GM10266 (cell line): Measurements from ENCODE around the gene PVRIG.
"Not testable (repeated sequence)": the region's sequence is repeated elsewhere in the genome, so short reads cannot be mapped to it uniquely, and the experiment has no call there.

Experiments used
- DNase-seq: peaks from one replicate; pipeline ENCODE4 v3.0.0; 2012; ENCODE audit errors: extremely low spot score
- TF ChIP-seq, protein P1 (sequence below): IDR thresholded peaks from 2 replicates; pipeline ENCODE4 v1.5.1; 2012; ENCODE audit warnings: mild to moderate bottlenecking, low read depth; ENCODE audit not compliant: control insufficient read depth, insufficient read depth; ENCODE audit errors: missing control alignments

PVRIG gene

DNA sequence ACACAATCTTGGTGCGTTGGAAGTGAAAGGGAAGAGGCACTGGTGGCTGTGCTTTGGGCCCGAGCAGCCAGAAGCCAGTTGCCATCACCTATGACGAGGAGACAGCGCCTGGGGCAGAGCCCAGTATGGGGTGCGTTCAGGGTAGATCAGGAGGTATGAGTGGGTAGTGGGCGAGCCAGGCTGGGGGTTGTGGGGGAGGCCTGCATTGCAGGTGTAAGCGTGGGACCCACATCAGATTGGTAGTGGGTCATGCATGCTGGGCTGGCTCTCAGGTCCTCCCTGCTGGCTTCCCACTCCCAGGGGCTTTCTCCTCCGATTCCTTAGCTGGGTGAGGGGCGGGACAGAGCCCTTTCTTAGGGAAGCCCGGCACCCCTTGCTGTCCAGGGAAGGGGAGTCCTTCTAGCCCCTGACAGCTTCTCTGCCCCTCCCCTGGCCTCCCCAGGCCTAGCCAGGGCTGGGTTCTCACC, 445 bp upstream of the PVRIG start:
- TF ChIP-seq, protein P1, sequence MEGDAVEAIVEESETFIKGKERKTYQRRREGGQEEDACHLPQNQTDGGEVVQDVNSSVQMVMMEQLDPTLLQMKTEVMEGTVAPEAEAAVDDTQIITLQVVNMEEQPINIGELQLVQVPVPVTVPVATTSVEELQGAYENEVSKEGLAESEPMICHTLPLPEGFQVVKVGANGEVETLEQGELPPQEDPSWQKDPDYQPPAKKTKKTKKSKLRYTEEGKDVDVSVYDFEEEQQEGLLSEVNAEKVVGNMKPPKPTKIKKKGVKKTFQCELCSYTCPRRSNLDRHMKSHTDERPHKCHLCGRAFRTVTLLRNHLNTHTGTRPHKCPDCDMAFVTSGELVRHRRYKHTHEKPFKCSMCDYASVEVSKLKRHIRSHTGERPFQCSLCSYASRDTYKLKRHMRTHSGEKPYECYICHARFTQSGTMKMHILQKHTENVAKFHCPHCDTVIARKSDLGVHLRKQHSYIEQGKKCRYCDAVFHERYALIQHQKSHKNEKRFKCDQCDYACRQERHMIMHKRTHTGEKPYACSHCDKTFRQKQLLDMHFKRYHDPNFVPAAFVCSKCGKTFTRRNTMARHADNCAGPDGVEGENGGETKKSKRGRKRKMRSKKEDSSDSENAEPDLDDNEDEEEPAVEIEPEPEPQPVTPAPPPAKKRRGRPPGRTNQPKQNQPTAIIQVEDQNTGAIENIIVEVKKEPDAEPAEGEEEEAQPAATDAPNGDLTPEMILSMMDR = no peak
- DNase-seq = no peak

- TF ChIP-seq, protein P1 = no peak
- no peak for DNase-seq
Observed at GRCh38 chr7:100220586-100221230, 959 bp downstream of the PVRIG start.

GRCh38 chr7:100221231-100221718, 1.5 kb downstream of the PVRIG start:
- DNase-seq = peak; percentile 70
- TF ChIP-seq, protein P1 = no peak

GRCh38 chr7:100221767-100222444, 2.2 kb downstream of the PVRIG start:
- TF ChIP-seq, protein P1 = no peak
- DNase-seq = peak; percentile 44

GRCh38 chr7:100222445-100223132, 2.8 kb downstream of the PVRIG start:
- TF ChIP-seq, protein P1 = no peak
- DNase-seq = no peak

GRCh38 chr7:100223376-100223927, 3.7 kb downstream of the PVRIG start:
- not testable (repeated sequence) for DNase-seq

DNA sequence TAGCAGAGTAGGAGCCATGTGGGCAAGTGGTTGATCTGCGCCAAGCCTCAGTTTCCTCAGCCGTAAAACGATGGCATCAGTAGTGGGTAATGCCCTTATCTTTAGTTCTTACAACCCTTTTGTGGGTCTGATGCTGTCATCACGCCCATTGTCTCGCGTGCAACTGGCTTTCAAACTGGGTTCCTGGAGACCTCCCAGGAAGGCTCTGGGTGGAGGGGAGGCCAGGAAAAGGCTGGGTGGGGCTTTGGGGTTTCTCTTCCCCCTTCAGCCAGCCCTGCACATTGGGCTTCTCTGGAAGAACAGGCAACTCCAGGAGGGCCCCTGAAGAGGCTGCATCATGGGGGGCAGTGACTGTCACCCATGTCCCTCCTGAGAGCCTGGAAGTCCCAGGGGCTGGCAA, 5.1 kb downstream of the PVRIG start:
- DNase-seq = not testable (repeated sequence)

DNA sequence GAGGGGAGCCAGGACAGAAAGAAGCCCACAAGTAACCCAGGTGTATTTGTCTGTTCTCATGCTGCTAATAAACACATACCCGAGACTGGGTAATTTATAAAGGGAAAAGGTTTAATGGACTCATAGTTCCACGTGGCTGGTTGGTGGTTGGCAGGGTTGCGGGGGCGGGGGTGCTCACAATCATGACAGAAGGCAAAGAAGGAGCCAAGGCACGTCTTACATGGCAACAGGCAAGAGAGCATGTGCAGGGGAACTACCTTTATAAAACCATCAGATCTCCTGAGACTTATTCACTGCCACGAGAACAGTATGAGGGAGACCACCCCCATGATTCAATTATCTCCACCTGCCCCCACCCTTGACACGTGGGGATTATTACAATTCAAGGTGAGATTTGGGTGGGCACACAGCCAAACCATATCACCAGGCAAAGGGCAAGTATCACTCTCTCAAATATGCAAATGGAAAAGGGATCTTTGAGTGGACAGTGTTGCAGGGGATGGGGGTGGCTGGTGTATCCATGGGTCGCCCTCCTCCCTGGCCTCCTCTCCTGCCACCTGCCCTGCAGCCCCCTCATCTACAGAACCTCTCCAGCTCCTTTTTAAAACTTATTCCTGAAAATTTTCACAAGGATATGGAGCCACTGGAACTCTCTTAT, 15.0 kb downstream of the PVRIG start:
- DNase-seq = not testable (repeated sequence)

GRCh38 chr7:100239975-100240374, 20.2 kb downstream of the PVRIG start:
- DNase-seq = not testable (repeated sequence)

GRCh38 chr7:100243385-100243784, 23.6 kb downstream of the PVRIG start:
- DNase-seq = peak; percentile 80

DNA sequence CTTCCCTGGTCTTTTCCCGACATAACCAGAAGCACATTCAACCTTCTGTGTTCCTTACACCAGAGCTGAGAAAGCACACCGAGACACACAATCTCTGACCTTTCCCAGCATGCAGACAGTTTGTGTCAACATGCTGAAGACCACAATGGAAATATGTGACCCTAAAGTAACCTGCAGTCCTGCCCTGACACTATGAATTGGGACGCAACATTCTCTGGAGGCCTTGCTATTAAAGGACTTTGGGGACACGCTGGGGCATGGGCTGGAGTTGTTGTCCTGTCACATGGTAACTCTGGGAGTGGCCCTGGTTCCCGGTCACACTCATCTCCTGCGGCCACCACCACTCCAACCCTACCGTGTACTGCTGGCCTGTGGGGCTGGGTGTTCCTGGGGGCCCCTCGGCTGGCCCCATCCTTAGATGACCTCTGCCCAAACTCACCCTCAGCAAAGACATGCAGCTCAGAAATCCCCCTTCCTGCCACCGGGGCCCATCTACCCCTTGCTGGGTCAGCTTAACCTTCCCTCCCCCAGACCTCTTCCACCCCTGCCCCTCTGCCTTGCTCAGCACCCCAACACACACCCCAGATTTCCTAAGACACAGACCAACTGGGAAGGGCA, 25.3 kb downstream of the PVRIG start:
- DNase-seq = not testable (repeated sequence)
